Limb (tissue), 2 donors: ENCODE data around the gene FBXW11.
"Not testable (repeated sequence)": the region's sequence is repeated elsewhere in the genome, so short reads cannot be mapped to it uniquely, and the experiment has no call there.

Experiments used
- DNase-seq, 2 donors: peaks; one replicate each; pipeline ENCODE4 v3.0.0-alpha.2; 2016; ENCODE audit errors: extremely low spot score in 2 of 2

The FBXW11 gene

DNA sequence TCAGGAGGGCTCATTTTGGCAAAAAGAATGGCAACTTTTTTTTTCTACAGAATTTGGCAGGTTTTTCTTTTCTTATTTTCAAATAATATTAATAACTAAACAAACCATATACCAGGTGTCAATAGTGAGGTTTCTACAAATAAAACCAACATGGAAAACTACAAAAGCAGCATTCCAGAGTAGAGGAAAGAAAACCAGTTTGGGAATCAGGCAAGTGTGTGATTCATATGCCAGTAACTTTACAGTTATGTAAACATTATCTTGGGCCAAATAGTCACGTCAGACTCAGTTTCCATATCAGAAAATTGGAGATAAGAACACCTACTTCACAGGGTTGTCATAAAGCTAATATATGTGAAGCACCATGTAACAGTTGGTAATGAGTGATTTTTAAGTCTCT is 51.7 kb downstream of the FBXW11 start:
- DNase-seq: no peak

- no peak for DNase-seq
Observed at GRCh38 chr5:171953860-171954701, 52.4 kb downstream of the FBXW11 start.

DNA sequence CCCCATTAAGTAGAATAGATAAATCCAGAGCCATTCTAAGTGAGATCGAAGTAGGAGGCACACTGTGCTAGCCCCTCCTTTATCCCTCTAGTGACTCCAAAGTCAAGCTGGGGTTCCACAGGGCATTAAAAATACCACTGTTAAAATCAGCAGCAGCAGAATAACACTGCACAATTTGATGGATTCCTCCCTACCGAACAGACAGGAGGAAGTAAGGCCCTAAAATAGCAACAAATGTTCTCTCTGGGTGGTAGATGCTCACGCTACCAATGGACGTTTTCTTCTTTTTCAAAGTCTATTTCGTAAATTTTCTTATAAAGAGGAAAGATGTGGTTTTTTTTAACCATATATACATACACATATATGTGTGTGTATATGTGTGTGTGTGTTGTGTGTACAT is 54.4 kb downstream of the FBXW11 start:
- DNase-seq: no peak

DNA sequence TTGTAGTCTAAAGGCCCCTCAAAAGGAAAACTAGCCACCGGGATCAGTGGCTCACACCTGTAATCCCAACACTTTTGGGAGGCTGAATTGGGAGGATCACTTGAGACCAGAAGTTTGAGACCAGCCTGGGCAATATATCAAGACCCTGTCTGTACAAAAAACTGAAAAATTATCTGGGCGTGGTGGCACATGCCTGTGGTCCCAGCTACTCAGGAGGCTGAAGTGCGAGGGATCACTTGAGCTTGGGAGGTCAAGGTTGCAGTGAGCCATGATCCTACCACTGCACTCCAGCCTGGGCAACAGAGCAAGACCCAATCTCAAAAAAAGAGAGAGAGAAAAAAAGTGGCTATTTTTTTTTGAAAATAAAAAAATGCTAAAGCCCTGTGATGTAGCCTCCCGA is 55.2 kb downstream of the FBXW11 start:
- no peak for DNase-seq

GRCh38 chr5:171946000-171946781 is 60.2 kb downstream of the FBXW11 start:
- no peak for DNase-seq

- DNase-seq: no peak
Observed at GRCh38 chr5:171945476-171945875, 61.0 kb downstream of the FBXW11 start.

GRCh38 chr5:171945066-171945465 is 61.4 kb downstream of the FBXW11 start:
- no peak for DNase-seq

DNA sequence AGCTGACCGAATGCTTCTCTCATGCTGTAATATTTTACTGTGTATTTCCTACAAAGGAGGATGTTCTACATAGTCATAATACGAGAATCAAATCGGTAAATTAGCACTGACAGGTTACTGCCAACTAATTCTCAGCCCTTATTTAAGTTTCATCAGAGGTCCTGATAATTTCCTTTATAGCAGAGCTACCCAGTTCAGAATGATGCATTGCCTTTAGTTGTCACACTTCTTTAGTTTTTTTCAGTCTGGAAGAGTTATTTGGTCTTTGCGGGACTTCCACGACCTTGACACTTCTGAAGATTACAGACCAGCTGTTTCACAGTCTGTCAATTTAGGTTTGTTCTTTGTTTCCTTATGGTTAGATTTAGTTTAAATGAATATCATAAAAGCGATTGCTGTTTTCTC is 64.3 kb downstream of the FBXW11 start:
- not testable (repeated sequence) for DNase-seq

GRCh38 chr5:171941675-171942074 is 64.8 kb downstream of the FBXW11 start:
- not testable (repeated sequence) for DNase-seq

DNA sequence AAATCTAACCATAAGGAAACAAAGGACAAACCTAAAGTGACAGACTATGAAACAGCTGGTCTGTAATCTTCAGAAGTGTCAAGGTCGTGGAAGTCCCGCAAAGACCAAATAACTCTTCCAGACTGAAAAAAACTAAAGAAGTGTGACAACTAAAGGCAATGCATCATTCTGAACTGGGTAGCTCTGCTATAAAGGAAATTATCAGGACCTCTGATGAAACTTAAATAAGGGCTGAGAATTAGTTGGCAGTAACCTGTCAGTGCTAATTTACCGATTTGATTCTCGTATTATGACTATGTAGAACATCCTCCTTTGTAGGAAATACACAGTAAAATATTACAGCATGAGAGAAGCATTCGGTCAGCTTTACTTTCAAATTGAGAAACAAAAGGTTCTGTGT is 65.2 kb downstream of the FBXW11 start:
- not testable (repeated sequence) for DNase-seq

DNA sequence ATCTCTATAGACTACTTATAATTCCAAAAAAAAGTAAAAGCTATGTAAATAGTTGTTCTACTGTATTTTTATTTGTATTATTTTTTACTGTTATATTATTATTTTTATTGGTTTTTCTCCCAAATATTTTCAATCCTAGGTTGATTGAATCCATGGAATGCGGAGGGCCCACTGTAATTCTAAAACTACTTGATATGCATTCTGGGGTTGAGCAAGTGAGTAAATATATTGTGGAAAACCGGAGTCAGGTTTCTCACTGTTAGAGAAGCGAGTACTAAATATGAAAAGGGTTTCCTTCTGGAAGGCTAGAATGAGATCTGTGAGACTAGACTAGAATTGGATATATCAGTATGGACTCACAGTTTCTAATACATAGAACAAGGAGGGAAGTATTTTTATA is 66.5 kb downstream of the FBXW11 start:
- no peak for DNase-seq

GRCh38 chr5:171938358-171938757 is 68.1 kb downstream of the FBXW11 start:
- DNase-seq: no peak

- no peak for DNase-seq
Observed at GRCh38 chr5:171937351-171937750, 69.1 kb downstream of the FBXW11 start.

DNA sequence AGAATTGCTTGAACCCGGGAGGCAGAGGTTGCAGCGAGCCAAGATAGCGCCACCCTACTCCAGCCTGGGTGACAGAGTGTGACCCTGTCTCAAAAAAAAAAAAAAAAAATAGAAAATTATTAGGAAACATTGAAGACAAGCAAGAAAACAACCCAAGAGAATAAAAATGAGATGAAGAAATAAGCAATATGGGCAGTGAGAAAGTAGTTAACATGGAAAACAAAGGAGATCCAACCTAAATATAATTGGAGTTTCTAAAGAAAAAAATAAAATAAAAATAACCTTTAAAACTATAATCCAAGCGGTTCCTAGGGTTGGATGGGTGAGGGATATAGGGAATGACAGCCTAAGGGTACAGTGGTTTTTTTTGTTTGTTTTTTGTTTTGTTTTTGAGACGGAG is 71.9 kb downstream of the FBXW11 start:
- no peak for DNase-seq

GRCh38 chr5:171931163-171931562 is 75.3 kb downstream of the FBXW11 start:
- no peak for DNase-seq

DNA sequence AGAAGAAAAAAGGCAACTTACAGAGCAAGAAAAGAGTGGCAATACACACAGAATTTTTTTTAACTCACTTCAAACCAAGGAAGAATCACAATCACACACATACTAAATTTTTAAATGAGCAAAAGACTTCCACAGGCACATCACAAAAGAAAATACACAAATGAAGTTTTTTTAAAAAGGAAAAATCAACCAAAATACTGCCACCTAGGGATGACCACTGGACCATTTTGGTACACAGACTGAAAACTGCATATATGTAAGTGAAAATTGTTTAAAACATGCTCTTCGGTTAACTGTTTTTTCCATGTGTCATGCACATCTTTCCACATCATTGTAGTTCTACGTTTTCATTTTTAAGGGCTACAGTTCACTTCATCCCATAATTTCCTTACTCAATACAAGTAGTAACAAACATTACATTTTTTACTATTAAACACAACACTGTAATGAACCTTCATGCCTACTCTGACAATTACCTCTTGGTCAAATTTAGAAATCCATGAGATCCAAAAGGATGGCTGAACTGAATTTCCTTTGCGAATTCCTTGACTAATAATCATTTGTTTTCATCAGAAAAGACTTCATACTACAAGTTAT is 79.0 kb downstream of the FBXW11 start:
- no peak for DNase-seq

DNA sequence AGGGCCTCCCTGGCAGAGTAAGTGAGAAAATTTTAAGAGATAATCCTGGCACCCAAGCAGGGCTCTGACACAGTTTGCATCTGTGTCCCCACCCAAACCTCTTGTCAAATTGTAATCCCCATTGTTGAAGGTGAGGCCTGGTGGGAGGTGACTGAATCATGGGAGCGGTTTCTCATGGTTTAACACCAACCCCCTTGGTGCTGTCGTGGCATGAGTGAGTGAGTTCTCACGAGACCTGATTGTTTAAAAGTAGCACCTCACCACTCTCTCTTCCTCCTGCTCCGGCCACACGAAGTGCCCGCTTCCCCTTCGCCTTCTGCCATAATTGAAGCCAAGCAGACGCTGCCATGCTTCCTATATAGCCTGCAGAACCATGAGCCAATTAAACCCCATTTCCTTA is 80.1 kb downstream of the FBXW11 start:
- no peak for DNase-seq

- DNase-seq: no peak
Observed at GRCh38 chr5:171924493-171925122, 81.8 kb downstream of the FBXW11 start.

- DNase-seq: no peak
Observed at GRCh38 chr5:171920765-171921391, 85.6 kb downstream of the FBXW11 start.

- DNase-seq: not testable (repeated sequence)
Observed at GRCh38 chr5:171915700-171916099, 90.7 kb downstream of the FBXW11 start.

DNA sequence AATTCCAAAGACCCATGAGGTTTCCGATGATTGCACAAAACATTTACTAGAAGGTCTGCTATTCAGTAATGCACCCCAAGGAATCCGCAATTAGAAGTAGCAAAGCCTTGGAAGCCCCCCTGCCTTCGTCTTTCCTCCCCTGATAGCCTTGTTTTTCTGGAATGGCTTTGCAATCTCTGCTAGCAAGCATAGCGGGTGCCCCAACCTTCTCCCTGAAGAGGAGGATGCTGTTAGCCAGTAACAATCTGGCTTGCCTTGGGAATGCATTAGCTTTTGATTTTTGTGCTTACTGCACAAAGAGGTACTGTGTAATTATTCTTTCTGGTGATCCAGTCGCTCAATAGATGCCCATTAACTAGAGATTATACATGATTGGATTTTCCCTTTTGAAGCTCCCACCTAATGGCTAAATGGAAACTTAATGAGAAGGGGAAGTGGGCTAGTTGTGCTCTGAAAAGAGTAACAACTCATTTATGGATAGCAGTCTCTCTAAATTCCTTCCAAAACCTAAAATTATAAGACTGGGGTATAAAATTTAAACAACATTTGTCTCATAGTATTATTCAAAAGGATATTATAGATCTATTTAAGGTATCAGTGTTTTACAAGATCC is 91.6 kb downstream of the FBXW11 start:
- DNase-seq: no peak
